ENCODE results near the gene EPB41L2.
"Not testable (repeated sequence)": the region's sequence is repeated elsewhere in the genome, so short reads cannot be mapped to it uniquely, and the experiment has no call there.

The EPB41L2 gene

DNA sequence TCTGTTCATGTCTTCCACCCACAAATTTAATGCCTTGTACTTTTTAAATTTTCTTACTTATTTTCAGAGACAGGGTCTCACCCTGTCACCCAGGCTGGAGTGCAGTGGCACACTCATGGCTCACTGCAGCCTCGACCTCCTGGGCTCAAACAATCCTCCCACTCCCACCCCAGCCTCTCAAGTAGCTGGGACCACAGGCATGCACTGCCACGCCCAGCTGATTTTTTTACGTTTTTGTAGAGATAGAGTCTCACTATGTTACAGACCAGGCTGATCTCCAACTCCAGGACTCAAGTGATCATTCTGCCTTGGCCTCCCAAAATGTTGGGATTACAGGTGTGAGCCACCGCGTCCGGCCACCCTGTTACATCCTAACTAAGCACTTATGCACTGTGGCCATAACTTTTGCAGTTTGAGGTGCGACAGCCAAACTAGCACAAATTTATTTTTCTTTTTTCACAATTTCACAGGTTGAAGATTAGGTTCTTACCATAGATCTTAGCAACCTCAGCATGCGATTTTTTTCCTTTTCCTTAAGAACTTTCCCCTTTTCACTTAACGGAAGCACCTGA is 92.1 kb downstream of the EPB41L2 start:
- DNase-seq = no peak

- no peak for DNase-seq
These were observed 93.1 kb downstream of the EPB41L2 start for GRCh38 chr6:130969791-130970491.

DNA sequence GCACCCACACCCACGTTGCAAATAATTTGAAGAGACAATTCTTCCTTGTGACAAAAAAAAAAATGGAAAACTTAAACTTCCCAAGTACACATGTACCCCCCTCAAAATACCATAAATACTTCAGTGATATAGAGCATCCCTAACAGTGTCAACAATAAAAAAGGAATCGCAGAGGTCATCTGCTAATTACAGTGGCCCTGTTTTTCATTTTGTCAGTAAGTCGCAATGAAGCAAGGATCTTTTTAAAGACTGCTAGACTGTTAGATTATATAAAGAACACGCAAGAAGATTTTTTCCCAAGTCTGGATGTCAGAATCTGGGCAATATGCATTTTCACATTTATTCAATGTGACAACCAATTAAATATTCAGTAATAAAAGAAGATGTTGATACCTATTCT is 93.9 kb downstream of the EPB41L2 start:
- DNase-seq = no peak

DNA sequence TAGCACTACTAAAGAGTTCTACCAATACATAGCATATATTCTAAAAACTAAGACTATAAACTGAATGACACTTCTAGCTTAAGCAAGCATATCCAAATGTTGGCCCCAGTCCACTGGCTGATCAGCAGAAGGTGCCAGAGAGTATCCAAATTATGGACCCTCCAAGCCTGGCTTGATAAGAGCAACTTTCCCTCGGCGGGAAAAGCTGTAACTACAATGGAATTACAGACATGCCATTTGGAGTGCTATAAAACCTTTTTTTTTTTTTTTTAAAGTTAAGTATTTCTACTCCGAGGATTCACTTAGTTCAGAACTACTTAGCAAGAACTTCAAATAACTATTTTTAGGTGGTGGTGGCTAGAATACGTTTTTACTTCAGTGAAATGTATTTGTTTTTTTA is 94.6 kb downstream of the EPB41L2 start:
- no peak for DNase-seq

DNA sequence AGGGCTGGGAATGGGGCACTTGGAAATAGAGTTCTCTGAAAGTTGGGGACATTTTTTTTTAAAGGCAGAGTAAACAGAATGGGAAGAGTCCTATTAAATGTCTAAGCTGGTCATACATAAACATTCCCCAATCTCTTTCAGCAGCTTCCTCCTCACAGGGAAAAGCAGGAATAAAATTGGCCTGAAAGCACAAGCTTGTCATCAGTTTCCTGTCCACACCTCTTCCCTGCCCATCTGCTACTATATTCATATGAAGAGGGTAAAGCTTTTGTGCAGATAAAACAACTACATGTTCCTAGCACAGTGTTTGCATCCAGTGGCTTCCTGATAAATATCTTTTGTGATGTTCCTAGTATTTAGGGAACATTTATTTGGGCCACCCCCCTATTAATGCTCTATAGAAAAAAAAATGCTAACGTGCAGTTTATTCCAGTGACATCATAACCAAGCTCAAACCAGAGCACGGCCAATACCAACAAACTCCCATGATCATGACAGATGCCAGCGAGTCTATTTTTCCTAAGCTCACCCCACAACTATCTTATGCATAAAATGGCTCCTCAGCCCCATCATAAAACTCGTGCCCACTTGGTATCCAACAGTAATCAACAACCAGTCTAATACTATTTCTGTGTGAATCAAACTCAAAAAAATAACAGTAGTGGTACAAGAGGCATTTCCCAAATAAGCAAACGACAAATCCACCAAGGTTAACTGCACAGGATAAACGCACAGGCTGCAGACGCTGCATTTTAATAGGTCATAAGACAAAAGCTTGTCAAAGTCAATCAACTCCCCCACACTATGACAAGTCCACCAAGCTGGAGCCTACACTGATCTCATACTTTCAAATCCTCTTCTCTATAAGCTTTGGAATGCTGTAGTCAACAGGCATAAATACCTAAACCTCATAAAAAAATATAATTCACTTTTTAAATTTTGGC is 95.3 kb downstream of the EPB41L2 start:
- DNase-seq = no peak

DNA sequence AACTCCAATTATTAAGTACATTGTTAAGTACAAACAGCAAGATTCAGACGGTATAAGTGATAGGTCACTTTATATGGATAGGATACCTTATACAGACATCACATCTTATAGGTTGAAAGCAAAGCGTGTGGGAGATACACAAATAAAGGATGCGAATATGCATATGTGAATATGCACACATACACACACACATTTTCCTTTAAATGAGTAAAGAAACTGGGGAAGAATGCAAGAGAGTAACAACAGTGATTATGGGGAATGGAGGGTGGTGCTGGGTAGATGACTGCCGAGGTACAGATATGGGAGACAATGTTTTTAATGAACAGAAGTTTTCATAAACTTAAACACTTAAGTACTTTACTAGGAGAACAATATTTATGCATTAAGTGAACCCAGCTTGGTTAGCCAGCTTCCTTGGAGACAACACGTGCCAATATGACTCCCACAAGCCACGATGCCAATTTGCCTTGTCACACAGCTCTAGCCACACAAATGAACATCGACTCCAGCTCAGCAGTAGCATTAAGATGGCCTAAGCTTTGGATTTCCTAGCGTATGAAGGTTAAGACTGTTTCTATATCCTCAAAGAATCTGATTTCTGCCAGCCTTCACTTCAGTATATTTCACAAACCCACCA is 96.6 kb downstream of the EPB41L2 start:
- DNase-seq = no peak

DNA sequence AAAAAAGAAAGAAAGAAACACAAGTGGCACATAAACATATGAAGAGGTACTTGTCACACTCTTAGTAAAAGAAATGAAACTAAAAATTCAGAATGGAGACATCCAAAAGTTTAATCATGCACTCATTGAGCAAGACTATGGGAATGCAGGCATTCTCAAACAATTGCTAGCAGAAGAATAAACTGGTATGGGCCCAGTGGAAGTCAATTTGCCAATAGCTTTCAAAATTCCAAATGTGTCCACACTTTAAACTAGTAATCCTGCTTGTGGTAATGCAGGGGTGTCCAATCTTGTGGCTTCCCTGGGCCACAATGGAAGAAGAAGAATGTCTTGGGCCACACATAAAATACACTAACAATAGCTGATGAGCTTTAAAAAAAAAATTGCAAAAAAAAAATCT is 97.4 kb downstream of the EPB41L2 start:
- DNase-seq = no peak

DNA sequence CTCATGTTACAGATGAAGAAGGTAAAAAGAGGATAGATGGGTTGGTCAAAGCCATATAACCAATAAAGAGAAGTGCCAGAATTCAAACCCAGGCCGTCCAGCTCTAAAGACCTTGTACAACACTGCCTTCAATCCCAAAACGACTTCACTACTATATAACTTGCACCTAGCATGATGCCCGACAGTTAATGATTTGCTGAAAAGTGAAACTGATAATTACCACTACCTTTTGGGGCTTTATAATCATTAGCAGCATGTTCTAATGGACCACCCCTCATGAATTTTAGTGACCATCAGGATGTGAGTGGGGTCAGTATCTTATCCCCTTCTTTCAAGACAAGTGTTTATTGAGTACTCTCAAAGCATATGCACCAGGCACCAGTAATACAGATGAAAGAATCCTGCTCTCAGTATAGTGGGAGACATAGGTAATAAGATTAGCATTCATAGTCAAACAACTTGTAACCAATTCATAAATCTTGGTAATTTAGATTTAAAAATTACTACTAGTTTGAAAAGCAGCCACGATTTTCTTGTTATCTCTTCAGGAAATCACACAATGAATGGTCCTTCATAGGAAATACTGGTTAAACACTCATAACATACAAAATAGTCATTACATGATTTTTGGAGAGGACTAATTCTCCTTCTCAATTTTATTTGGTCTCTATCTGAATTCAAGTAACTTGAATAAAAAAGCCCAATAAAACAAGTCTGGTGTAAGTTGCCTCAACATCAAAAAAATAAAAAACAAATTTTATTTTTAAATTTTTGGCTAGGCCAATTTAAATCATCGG is 98.0 kb downstream of the EPB41L2 start:
- DNase-seq = no peak

DNA sequence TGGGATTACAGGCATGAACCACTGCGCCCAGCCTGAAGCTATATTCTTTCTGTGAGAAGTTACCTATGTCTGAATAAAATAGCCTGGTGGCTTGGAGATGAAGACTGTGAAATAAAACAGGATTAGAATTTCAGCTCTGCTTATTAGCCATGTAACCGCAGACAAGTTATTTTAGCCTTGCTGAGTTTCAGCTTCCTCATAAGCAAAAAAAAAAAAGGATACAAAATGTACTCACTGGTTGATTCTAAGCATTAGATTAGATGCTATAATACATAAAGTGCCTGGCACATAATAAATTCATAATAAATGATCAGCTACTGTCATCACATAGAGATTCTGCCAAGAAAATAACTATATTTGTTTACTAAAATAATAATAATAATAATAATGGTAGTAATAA is 98.8 kb downstream of the EPB41L2 start:
- no peak for DNase-seq

GRCh38 chr6:130962966-130963365 is 100.1 kb downstream of the EPB41L2 start:
- no peak for DNase-seq

GRCh38 chr6:130961148-130961547 is 101.9 kb downstream of the EPB41L2 start:
- no peak for DNase-seq

DNA sequence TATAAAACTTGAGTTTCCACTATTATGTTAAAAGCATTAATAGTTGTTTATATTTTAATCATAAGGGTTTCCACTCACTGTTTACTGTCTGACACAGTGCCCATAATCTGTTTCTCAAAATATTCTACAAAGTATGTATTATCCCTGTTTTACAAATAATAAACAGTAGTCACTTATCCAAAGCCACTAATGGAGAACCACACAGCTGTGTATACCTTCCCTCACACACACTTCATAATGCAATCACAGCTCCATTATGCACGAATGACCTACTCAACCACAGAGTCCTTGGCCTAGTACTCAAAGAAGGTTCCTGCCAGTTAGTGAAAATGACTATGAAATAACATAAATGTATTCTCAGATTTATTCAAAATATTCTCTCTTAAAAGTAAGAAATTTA is 103.1 kb downstream of the EPB41L2 start:
- no peak for DNase-seq

DNA sequence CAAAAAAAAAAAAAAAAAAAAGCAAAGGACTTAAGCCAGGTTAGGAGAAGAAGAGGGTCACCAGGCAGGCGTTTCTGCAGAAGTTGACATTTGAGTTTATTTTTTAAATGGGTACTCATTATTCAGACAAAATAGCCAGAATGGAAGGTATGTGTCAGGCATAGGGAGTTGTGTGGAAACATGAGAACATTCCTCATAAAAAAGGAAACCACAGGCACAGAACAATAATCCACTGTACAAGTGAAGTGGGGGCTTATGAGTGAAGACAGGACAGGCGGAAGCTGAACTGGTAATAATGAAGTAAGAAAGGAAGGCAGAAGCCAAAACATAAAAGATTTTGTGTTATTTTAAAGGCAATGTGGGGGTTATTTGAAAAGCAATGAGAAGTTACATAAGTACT is 104.6 kb downstream of the EPB41L2 start:
- DNase-seq = no peak

- no peak for DNase-seq
These were observed 107.3 kb downstream of the EPB41L2 start for GRCh38 chr6:130955755-130956154.

- DNase-seq = no peak
These were observed 113.5 kb downstream of the EPB41L2 start for GRCh38 chr6:130949553-130949952.

- DNase-seq = no peak
These were observed 115.6 kb downstream of the EPB41L2 start for GRCh38 chr6:130947464-130947863.

DNA sequence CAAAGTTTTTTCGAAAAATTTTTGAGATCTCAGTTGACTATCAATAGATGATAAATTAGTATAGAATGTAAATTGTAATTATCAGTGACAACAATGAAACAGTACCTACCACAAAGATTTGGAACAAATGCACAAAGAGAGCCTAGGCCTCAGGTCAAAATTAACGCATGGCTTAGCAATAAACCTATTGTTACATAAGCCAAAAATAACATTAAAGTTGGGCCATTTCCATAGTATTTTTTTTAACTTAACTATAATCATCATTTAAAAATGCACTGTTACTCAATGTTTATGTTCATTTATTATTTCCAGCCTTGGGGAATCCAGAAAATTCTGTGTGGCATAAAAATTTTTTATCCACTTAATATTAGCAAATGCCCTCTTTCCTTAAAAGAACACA is 117.0 kb downstream of the EPB41L2 start:
- DNase-seq = no peak

- DNase-seq = no peak
These were observed 117.6 kb downstream of the EPB41L2 start for GRCh38 chr6:130945401-130945919.

DNA sequence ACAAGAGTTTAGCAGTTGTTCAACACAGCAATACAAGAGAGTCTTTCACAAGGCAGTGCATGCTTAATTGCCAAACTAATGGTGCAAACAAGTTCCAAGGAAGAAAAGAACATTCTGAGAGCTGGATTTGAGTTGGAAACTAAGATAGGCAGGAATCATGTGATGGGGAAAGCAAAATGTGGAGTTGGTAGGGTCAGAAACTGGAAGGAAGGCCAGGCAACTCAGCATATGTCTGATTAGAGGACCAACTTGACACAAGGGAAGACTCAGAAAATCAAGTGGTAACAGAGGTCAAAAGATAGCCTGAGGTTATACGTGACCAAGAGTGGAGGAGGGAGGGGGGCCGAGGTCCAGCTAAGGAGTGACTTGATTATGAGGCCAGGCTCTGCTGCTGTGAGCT is 118.6 kb downstream of the EPB41L2 start:
- no peak for DNase-seq

DNA sequence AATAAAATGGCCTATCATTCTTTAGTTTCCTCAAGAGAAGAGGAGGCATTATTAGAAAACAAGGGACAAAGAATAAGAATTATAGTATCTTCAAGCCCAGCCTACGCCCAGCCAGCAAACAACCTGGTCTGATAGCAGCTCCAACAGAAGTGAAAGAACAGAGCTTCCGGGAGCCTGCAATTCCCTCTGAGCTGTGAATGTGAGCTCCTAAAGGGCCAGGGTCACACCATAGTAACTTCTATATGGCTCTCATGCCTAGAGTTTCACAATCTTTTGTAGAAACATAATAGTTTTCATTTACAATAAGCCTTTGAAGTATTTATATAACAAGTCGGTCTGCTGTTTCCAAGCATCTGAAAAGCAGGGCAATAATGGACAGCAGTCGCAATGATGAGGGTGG is 119.3 kb downstream of the EPB41L2 start:
- DNase-seq = no peak

GRCh38 chr6:130942752-130943151 is 120.3 kb downstream of the EPB41L2 start:
- not testable (repeated sequence) for DNase-seq

GRCh38 chr6:130937942-130938604 is 125.0 kb downstream of the EPB41L2 start:
- no peak for DNase-seq

Data from CD4-positive, alpha-beta T cell treated with Interleukin-17A for 4 hours (primary cell).